ENCODE data around the gene LRRN4CL. TPM values are rescaled to one million over a fixed set of nuclear protein-coding genes. Genes with fewer than 3 reads are reported as not detected.
A peak's percentile ranks its signal among the peaks of the same experiment; 100 is the strongest.

Gene LRRN4CL
- total RNA-seq, 2 experiments from 2014 or later = 0.65 to 0.79 TPM

DNA sequence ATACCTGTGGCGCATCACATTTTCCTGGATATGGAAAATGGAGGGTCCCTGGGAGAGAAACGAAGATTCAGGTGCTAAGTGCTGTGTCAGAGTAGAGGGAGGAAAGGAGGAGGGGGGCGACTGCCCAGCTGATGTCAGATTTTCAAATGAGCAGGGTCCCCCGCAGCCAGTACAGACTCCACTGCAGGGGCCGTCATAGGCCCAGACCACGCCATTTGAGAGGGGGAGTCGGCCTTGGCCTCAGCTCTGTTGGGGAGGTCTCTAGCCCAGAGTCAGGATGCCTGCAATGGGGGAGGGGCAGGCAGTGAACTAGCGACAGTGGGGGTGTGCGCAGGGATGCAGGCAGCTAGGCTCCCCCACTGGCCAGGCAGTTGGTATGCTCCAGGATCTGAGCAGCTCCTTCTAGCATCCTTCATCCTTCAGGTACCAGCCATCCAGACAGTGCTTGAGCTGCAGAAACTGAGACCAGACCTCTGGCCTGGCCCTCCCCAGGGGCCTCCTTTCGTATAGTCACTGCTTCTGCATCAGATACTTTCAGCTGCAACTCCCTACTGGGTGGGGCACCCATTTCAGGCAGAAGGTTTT is 18.0 kb upstream of the LRRN4CL start, which contains the start of the genes BSCL2 and GNG3:
Gene BSCL2 (minus strand): TSS at position 148 of the 585 bp plus-strand sequence. CDS start 229 bp downstream, outside the sequence.
Gene GNG3 (plus strand): TSS at position 400 of the 585 bp plus-strand sequence. CDS start 620 bp downstream, outside the sequence.
- Histone ChIP-seq H4K20me1 (ENCODE audit: insufficient read depth, low read length) (no peaks in the 10 kb centered on the region), H3K27ac (ENCODE audit: low read depth, low read length, poor library complexity, severe bottlenecking) (peak within 1 kb of the TSS; percentile 73), H3K4me1 (ENCODE audit: insufficient read depth, low read length, poor library complexity, severe bottlenecking) (peaks cover 44% of the 10 kb centered on the region), H3K36me3 (ENCODE audit: insufficient read depth, low read length) (peaks cover 93% of the 10 kb centered on the region), H3K9me3 (ENCODE audit: low read length) (no peaks in the 10 kb centered on the region), H3K4me3 (ENCODE audit: low read depth, low read length, poor library complexity, severe bottlenecking) (peak within 1 kb of the TSS; percentile 73), H3K9me2 (ENCODE audit: insufficient read depth, low read length) (no peaks in the 10 kb centered on the region), H3K79me2 (ENCODE audit: insufficient read depth, low read depth, low read length) (no peaks in the 10 kb centered on the region), H3K4me2 (ENCODE audit: low read length) (peak within 1 kb of the TSS; percentile 94), H2AFZ (ENCODE audit: low read length) (no peak within 1 kb of the TSS)
- intact Hi-C loops (cut with micrococcal nuclease; ENCODE audit: unreplicated experiment) = loop anchor here (2.0 kb wide), 1 partner anchor 19 kb away; the partner anchor contains the start of gene HNRNPUL2
- DNase-seq (ENCODE audit: low spot score) = no peak
- CTCF ChIA-PET (ENCODE audit: unreplicated experiment) = no interaction called here
- BruUV-seq (replicated peaks) = no TSS peak
- TF ChIP-seq, protein P1, sequence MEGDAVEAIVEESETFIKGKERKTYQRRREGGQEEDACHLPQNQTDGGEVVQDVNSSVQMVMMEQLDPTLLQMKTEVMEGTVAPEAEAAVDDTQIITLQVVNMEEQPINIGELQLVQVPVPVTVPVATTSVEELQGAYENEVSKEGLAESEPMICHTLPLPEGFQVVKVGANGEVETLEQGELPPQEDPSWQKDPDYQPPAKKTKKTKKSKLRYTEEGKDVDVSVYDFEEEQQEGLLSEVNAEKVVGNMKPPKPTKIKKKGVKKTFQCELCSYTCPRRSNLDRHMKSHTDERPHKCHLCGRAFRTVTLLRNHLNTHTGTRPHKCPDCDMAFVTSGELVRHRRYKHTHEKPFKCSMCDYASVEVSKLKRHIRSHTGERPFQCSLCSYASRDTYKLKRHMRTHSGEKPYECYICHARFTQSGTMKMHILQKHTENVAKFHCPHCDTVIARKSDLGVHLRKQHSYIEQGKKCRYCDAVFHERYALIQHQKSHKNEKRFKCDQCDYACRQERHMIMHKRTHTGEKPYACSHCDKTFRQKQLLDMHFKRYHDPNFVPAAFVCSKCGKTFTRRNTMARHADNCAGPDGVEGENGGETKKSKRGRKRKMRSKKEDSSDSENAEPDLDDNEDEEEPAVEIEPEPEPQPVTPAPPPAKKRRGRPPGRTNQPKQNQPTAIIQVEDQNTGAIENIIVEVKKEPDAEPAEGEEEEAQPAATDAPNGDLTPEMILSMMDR (conservative IDR thresholded peaks at IDR 0.05; ENCODE audit: low read length) = no peak
- no peak for TF ChIP-seq EZH2phosphoT487 (IDR thresholded peaks at IDR 0.05; ENCODE audit: borderline replicate concordance, low read depth, low read length)
- POLR2A ChIA-PET = interaction anchor here (0.8 to 1.6 kb wide), 3 partner anchors 20 to 36 kb away, joined by 3 to 5 read pairs (median 3); partner anchors contain the start of genes HNRNPUL2, TTC9C and UQCC3

DNA sequence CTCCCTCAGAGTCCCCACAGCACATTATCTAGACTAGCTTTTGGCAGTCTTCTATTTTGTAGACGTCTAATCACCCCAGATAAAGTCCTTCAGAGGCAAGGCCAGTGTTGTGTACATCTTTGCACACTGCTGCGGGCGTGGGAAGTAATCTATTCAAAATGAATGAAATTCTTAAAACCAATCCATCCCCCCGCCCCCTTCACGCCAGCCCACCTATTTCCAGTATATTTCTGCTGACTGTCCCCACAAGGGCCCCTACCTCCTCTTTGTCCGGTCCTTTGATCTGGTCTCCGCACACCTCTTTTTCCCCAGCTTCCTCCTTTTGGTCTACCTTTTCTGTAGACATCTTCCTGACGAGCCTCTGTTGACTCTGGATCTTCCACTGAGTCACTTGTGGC is 17.5 kb upstream of the LRRN4CL start:
- no TSS peak for BruUV-seq (replicated peaks)
- peak overlapping the region; percentile 94; the same call in 1 of the 2 replicates for H3K4me2 ChIP-seq (ENCODE audit: low read length)
- H2AFZ ChIP-seq (ENCODE audit: low read length) = no peak overlapping the region
- ChIA-PET CTCF (ENCODE audit: unreplicated experiment) (no interaction called here), POLR2A (interaction anchor here (0.7 to 1.4 kb wide), 2 partner anchors 122 to 137 kb away, joined by 5 read pairs; no protein-coding TSS in a partner anchor)
- H3K4me1 ChIP-seq (ENCODE audit: insufficient read depth, low read length, poor library complexity, severe bottlenecking) = peaks cover 44% of the 10 kb centered on the region
- no peaks in the 10 kb centered on the region for H3K9me2 ChIP-seq (ENCODE audit: insufficient read depth, low read length)
- TF ChIP-seq, protein P1 (conservative IDR thresholded peaks at IDR 0.05; ENCODE audit: low read length) = no peak
- no peak for TF ChIP-seq EZH2phosphoT487 (IDR thresholded peaks at IDR 0.05; ENCODE audit: borderline replicate concordance, low read depth, low read length)
- H4K20me1 ChIP-seq (ENCODE audit: insufficient read depth, low read length) = no peaks in the 10 kb centered on the region
- no peak for DNase-seq (ENCODE audit: low spot score)
- H3K27ac ChIP-seq (ENCODE audit: low read depth, low read length, poor library complexity, severe bottlenecking) = no peak overlapping the region
- no peak overlapping the region for H3K4me3 ChIP-seq (ENCODE audit: low read depth, low read length, poor library complexity, severe bottlenecking)
- peaks cover 93% of the 10 kb centered on the region for H3K36me3 ChIP-seq (ENCODE audit: insufficient read depth, low read length)
- no peaks in the 10 kb centered on the region for H3K79me2 ChIP-seq (ENCODE audit: insufficient read depth, low read depth, low read length)
- no peaks in the 10 kb centered on the region for H3K9me3 ChIP-seq (ENCODE audit: low read length)
- intact Hi-C loops (cut with micrococcal nuclease; ENCODE audit: unreplicated experiment) = loop anchor here (2.0 kb wide), 1 partner anchor 20 kb away; the partner anchor contains the start of gene HNRNPUL2

Measured in OCI-LY7 (cell line).